Measurements from ENCODE around the gene ZFR.
"Not testable (repeated sequence)": the region's sequence is repeated elsewhere in the genome, so short reads cannot be mapped to it uniquely, and the experiment has no call there.

Gene ZFR

DNA sequence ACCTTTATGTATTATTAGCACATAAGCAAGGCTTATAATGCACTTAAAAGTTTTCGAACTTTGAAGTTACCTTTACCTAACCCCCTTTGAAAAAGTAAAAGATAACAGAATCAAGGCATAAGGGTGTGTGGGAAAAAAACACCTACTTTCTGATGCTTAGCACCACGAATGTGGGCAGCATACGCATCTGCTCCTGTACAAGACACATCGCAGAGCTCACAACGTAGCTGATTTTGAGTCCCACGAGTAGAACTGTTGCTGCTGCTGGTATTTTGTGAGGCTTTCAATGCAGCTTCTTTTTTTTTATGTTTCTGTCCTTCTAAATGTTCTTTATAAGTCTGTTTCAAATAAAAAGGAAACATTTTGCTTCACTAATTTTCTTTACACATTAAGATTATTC lies 40.8 kb downstream of the ZFR start:
- DNase-seq, result no peak

DNA sequence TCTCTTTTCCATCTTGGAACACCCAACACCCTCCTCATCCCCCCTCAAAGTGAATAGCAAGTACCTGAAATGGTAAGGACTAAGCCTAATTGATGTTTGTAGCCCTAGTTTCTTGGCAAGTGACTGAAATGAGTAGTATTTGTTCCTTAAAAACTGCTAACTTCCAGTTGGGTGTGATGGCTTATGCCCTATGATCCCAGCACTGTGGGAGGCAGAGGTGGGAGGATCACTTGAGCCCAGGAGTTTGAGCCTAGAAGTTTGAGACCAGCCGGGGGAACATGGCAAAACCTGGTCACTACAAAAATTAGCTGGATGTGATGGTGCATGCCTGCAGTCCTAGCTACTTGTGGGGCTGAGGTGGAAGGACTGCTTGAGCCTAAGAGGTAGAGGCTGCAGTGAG lies 44.1 kb downstream of the ZFR start:
- no peak for DNase-seq

DNA sequence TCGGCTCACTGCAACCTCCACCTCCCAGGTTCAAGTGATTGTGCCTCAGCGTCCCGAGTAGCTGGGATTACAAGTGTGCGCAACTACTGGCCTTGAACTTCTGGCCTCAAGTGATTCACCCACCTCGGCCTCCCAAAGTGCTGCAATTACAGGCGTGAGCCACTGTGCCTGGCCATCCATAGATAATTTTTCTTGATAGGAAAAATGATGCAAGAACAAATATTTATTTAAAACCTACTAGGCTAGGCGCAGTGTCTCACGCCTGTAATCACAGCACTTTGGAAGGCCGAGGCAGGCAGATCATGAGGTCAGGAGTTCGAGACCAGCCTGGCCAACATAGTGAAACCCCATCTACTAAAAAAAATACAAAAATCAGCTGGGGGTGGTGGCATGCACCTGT lies 45.8 kb downstream of the ZFR start:
- DNase-seq, result peak; percentile 3

DNA sequence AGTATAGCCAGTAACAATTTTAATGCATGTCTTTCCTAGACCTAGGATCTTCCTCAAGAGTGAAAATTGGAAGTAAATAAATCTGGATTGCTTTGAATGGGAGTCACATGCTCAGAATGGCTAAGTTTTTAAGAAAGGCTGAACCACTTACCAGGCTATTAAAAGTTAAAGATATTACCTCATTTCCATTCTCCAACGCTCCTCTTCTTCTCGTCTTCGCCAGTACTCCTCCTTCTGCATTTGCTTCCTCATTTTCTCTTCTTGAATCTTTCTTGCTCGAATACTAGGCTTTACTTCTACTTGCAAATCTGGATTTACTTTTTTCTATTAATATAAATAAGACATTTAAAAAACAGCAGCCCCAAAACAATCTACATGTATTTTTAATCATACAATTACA lies 49.6 kb downstream of the ZFR start:
- DNase-seq, result peak; percentile 80

DNA sequence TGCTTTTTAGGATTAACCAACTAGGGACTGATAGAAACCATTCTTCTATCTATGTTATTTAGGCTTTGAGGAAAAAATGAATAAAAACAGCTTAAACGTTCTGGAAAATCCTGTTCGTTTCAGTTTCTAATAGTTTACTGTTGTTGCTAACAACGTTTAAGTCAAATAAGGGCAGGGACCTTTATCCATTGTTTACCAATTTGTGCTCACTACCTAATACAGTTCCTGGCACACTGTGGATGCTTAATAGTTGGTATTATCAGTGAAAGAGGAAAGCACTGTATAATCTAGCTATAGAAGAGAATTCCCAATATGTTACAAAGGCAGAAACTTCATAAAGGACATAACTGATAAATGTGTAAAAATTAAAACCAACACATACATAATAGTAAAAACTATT lies 52.5 kb downstream of the ZFR start:
- no peak for DNase-seq

DNA sequence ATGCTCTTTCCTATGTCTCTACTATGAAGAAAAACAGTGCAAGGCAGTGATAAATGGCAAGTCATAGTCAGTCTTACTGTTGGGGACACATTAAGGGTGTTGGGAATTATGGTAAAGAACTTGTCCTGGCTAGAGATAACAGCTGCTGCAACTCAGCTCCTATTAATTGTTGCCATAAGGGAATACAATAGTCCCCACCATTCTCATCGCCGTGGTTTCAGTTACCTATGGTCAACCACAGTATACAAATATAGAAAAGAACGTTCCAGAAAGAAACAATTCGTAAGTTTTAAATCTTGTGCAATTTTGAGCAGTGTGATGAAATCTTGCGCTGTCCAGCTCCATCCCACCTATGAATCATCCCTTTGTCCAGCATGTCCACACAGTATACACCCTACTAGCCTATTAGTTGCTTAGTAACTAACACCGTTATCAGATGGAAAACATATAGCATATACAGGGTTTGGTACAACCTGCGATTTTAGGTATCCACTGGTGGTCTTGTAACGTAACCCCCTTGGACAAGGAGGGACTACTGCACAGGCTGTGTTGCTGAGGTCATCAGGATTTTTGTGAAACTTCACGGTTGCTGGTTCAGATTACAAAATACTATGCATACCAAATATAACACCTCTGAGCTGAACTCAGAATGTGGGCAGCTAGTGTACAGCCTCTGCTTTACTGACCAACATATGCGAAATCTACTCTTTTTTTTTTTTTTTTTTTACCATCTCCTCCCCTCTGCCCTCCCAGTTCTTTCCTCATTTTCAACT lies 53.5 kb downstream of the ZFR start:
- DNase-seq, result peak; percentile 94

DNA sequence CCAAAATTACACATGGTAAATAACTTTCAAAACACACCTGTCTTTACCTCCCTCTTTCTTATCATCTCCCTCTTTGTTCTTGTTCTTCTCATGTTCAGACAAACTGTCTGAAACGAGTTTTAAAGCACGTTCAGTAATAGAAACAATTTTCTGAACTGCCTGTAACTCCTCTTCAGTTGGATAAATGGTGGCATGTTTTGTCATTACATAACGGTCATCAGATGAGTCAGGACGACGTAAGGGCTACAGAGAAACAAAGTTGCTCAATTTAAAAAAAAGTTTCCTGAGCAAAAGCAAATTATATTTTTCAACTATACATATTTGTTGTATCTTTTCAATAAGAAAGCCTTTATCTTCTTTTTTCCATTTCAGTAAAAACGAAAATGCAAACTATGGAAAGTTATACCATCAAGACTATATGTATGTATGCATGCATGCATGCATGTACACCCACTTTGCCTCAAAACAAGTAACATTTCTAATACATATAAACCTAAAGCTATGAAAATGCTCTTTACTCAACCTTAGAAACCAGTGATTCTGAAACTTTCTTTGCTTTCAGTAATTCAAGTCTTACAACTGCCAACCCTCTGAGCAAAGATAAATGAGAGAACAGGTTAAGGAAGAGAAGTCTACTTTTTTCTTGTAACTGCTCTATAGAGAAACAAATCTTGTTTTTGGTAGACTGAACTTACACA lies 56.0 kb downstream of the ZFR start:
- peak; percentile 87 for DNase-seq

DNA sequence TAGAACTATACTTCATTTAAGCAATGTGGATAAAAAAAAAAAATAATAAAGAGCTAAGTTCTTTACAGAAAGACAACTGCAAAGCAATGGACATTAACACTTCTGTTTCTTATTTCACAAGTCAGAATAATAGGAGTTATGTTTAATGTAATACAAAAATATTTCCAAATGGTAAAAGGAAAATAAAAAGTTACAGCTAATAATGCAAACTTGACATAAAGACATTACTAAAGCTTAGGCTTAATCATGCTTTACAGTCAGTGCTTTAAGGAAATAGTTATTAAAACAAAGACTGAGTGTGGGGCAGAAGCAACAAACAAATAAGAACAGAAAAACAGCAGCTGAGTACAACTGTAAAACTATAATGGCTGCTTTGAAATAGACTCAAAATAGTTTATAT lies 56.7 kb downstream of the ZFR start:
- no peak for DNase-seq

DNA sequence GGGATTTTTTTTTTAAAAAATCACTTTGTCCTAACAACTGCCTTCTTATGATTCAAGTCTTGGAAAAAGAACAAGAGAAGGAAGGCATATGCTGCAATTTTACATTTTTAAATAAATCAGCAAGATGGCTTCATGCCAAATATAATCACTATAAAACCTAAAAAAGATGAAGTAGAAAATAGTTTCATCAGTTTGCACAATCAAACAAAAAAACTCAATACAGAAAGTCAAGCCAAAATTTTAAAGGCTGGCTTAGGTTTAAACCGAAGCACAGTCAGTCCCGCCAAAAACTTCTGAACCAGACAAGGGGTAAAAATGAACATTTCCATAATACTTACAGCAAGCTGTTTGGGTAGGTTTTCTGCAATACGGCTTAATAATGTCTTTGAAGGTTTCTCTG lies 57.3 kb downstream of the ZFR start:
- peak; percentile 19 for DNase-seq

DNA sequence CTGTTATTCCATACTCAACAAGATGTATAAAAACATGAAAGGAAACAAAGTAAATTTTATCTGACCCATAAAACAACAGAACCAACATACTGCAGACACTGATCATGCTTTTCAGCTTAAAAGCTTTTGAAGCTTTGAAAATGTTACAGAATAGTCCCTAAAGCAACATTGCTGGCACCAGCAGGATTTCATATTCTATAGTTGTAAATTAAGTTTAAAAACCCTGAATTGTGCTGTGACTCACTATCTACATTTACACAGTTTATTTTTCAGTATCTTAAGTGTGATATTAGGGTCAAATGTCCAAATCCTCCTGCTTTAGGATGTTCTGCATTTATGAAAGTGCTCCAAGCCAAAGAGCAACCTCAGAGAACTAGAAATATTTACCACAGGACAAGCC lies 59.9 kb downstream of the ZFR start:
- no peak for DNase-seq

DNA sequence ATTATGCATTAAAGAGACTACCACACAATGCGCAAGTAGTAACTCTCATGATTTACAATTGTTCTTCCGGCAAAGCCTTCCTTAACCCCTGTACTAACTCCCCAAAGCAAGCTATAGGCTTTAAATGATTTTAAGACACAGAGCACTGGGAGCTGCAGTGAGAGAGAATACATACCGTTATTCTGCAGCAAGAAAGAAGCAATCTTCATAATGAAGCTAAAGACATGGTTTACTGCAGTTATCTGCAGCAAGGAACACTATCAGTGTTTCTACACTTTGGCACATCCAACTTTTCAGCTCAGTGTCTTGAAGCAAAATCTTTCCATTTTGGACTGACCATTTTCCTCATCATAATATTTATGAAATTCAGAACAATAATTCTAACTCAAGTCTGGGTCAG lies 61.0 kb downstream of the ZFR start:
- DNase-seq, result no peak

DNA sequence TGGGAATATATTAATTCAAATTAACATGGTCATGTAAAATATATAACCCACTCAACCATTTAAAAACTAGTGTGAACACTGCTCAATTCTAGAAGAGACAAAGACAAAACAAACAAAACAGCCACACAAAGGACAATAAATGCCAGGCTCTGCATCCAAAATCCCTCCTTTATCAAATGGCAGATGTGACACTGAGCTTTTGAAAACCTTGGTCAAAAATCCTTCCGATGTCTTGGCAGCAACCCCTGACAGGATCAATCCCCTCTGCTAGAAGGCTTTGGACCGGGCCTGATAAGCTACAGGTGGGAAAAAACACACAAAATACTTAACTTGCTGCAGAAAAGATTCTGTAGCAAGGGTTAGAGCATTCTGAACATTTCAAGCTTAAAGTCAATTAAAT lies 61.5 kb downstream of the ZFR start:
- DNase-seq, result no peak

DNA sequence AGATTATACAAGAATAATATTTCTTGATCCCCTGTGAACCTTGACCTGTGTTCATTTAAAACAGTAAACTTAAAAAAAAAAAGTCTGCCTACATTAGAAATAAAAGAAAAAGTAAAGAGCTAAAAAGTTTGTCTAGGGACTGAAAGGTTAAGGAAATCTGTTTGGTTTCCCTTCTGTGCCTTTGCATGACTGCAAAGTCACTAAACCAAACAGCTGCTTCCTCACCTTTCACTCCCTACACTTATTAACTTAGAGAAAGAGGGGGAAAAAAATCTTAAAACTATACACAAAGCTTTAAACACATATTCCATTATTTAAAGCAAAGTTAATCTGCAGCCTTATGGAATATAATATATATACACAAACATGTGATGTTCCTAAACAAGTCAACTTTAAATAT lies 65.1 kb downstream of the ZFR start:
- no peak for DNase-seq

DNA sequence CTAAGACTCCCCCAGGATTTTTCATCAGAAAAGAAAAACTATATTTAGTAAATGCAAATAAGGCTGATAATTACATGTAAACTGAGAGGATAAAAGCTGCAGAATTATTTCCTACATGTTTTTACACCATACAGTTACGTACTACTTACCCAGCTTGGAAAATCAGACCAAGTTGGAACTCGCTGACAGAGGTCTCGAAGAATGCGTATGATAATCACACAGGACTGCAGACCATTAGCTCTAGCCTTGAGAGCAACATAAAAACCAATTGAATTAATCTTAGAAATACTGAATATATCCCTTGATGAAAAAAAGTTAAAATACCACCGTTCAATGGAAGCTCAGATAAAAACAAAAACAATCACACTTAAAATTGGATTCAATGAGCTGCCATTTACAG lies 65.6 kb downstream of the ZFR start:
- DNase-seq, result no peak

DNA sequence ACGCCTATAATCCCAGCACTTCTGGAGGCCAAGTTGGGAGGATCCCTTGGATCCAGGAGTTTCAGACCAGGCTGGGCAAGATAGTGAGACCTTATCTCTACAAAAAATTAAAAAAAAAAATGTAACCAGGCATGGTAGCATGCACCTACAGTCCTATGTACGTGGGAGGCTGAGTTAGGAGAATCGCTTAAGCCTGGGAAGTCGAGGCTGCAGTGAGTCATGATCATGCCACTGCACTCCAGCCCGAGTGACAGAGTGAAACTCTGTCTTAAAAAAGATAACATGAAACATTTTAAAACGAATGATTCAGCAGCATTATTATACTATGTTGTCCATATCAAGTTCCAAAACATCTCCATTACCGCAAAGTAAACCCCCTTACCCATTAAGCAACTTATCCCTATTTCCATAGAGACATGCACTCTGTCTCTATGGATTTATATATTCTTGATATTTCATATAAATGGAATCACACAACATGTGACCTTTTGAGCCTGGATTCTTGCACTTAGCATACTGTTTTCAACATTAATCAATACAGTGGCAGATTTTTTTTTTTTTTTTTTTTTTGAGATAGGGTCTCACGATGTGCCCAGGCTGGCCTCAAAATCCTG lies 74.9 kb downstream of the ZFR start:
- no peak for DNase-seq

DNA sequence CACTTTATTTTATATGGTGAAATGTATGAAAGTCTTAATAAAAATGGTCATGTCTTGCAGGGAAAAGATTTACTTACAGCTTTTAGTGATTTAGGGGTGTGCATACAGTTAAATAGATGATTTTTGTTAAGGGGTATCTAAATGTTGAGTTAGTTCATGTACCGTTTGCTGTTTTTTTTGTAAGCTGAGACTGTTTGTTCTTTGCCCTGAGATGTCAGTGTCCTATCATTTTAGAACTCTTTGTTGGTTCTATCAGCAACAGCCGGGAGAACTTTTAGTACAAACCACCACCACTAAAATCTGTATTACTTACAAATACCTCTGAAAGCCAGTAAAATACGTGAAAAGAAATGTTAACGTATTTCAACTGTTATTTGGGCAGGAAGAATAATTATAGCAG lies 75.5 kb downstream of the ZFR start:
- DNase-seq, result no peak

DNA sequence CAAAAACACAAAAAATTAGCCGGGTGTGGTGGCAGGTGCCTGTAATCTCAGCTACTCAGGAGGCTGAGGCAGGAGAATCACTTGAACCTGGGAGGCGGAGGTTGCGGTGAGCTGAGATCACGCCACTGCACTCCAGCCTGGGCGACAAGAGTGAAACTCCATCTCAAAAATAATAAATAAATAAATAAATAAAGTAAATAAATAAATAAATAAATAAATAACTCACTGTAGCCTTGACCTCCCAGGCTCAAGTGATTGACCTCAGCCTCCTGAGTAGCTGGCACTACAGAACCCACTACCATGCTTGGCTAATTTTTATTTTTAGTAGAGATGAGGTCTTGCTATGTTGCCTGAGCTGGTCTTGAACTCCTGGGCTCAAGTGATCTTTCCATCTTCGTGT lies 77.3 kb downstream of the ZFR start:
- DNase-seq, result not testable (repeated sequence)

DNA sequence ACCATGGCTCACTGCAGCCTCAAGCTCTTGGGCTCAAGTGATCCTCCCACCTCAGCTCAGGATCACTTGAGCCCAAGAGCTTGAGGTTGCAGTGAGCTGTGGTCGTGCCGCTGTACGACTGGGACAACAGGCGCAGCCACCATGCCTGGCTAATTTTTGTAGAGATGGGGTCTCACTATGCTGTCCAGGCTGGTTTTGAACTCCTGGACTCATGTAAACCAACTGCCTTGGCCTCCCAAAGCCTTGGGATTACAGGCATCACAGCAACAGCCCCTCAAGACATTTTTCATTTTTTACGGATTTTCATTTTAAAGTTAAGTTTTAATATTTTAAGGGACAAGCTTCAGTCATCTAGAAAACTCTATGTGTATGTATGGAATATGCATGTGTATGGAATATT lies 78.9 kb downstream of the ZFR start:
- DNase-seq, result no peak

DNA sequence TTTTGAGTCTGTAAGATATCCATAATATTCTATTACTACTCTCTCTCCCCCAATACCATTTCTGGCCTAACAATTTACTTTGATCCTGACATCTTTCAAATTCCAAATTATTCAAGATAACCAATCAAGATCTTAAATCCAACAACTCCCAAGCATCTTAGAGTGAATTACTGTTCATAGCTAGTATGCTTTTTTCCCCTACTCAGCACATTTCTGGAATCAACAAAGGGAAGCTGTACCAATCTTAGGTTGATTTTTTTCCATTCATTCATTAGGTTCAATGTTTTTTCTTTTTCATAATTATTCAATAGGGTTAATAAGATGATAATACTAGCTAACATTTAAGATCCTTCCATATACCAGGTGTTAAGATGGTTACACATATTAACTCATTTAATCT lies 81.5 kb downstream of the ZFR start:
- DNase-seq, result no peak

DNA sequence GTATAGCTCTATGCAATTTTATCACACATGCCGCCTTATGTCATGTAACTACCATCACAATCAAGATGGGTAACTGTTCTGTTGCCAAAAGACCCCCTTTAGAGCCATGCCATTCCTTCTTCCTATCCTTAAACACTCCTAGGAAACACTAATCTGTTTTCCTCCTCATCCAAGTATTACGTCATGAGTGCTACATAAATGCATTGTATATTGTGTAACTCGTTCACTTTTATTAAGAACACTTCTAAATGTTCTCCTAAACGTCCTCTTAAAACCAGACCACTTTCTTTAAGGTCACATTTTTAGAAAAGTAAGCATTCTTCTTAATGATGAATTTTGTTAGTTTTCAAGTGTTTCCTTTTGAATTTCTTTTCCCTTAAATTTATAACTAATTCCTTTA lies 82.0 kb downstream of the ZFR start:
- no peak for DNase-seq

DNA sequence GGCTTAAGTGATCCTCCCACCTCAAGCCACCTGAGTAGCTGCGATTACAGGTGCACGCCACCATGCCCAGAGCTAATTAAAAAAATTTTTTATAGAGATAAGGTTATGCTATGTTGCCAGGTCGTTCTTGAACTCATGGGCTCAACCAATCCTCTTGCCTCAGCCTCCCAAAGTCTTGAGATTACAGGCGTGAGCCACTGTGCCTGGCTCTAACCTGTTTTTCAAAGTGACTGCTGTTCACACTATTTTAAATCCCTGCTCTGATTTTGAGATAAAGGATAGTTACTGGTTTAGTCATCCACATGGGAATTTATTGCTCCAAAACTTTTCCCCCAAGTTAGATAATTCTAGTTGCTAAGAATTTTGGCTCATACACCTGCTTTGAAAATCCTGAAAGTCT lies 83.6 kb downstream of the ZFR start:
- no peak for DNase-seq

DNA sequence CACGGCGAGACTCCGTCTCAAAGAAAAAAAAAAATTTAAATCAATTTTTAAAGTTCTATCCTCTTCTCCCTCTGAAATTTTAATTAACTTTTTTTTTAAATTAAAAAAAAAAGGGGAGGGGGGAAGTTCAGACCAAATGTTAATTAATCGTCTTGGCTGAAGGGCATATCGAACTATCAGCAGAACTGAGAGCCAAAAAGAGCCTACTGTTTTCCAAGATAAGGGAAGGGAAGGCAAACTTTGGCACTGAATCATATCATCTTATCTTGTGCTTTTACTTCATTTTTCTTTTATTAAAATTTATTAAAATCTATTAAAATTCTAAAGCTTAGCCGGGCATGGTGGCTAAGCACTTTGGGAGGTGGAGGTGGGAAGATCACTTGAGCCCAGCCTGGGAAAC lies 85.9 kb downstream of the ZFR start:
- DNase-seq, result no peak

DNA sequence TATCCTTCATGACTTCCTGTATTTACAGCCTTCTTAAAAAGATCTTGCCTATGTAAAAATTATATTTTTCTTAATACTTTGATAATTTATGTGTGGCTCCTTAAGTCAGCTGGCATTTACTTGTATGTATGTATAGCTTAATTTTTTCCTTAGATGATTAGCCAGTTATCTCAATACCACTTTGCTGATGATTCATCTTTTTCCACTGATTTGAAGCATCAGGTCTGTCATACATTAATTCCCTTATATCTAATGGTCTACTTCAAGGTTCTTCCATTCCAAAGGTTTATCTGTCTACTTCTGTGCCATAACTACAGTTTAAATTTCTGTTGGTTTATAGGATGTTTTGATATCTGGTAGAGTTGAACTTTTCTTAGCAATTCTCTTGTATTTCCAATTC lies 86.9 kb downstream of the ZFR start:
- DNase-seq, result no peak

DNA sequence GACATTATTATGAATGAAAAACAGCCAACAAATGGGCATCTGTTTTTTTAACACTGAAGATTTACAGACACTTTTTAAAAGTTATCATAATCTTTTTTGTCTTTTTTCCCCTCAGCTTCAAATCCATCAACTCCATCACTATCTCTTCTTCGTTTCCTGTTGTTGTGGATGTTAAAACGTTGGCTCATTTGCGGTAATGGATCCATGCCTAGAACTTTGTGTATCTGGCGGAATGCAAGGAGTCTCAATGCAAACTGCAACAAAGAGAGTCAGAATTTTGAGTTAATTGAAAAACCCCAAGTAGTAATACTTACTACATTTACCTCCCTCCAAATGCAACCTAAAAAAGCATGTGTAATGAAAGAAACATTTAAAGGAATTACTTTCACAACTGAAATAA lies 88.9 kb downstream of the ZFR start:
- DNase-seq, result no peak

DNA sequence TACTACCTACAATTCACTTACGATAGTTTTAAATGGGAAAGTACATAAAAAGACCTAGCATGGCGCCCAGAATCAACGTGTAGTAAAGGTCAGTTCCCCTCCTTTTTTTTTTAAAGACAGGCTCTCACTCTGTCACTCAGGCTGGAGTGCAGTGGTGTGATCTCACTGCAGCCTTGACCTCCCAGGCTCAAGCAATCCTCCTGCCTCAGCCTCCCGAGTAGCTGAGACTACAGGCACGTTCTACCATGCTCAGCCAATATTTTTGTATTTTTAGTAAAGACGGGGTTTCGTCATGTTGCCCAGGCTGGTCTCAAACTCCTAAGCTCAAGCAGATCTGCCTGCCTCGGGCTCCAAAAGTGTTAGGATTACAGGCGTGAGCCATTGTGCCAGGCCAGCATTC lies 91.1 kb downstream of the ZFR start:
- no peak for DNase-seq
